ENCODE data around the gene PLVAP. TPM values are rescaled to one million over a fixed set of nuclear protein-coding genes. Genes with fewer than 3 reads are reported as not detected.

Gene PLVAP
- total and polyA plus RNA-seq, 9 of the 15 experiments (the other 6 are each of a cell fraction or from before 2014, with no cell fraction given), result 0.09 to 0.84 (median 0.51) TPM; not detected in 4

GRCh38 chr19:17309198-17309964 is 67.8 kb downstream of the PLVAP start, which contains the start of gene DDA1 (continued):
- 0 out of 2 replicates have a peak, but pooled peaks have one; percentile 5 for TF ChIP-seq USF1 (CRISPR knock-in tag; IDR thresholded peaks at IDR 0.05)
- TF ChIP-seq BDP1 (IDR thresholded peaks at IDR 0.05; ENCODE audit: insufficient read depth, insufficient read length), result peak; percentile 27
- TF ChIP-seq NFE2L1 (tag; IDR thresholded peaks at IDR 0.05; ENCODE audit: borderline replicate concordance, low read depth), result no peak
- no peak for TF ChIP-seq FOXP1 (CRISPR knock-in tag; IDR thresholded peaks at IDR 0.05)
- no peak for TF ChIP-seq ZNF79 (CRISPR knock-in tag; IDR thresholded peaks at IDR 0.05; ENCODE audit: low read depth)
- TF ChIP-seq TAF1 (IDR thresholded peaks at IDR 0.05; ENCODE audit: control insufficient read depth, extremely low read depth, insufficient read depth, low read length, severe bottlenecking), result peak; percentile 69
- no peak for TF ChIP-seq ZFPM2 (CRISPR knock-in tag; IDR thresholded peaks at IDR 0.05)
- no peak for TF ChIP-seq POLR2AphosphoS5 (IDR thresholded peaks at IDR 0.05; ENCODE audit: control insufficient read depth, insufficient read depth, low read depth, low read length)
- TF ChIP-seq CSDE1 (IDR thresholded peaks at IDR 0.05), result no peak
- TF ChIP-seq ZNF639 (CRISPR knock-in tag; conservative IDR thresholded peaks at IDR 0.05 in 1 of 2, IDR thresholded peaks at IDR 0.05 in 1 of 2), result peak in 1 of 2 experiments; percentile 3; a peak in 1 of 4 replicates
- peak; percentile 98 for TF ChIP-seq GABPB1 (CRISPR knock-in tag; IDR thresholded peaks at IDR 0.05)
- TF ChIP-seq THAP7 (CRISPR knock-in tag; IDR thresholded peaks at IDR 0.05), result no peak
- TF ChIP-seq EHMT2 (IDR thresholded peaks at IDR 0.05), result no peak
- TF ChIP-seq ELK3 (CRISPR knock-in tag; IDR thresholded peaks at IDR 0.05), result no peak
- no peak for TF ChIP-seq CEBPZ (IDR thresholded peaks at IDR 0.05; ENCODE audit: borderline replicate concordance, low read depth, low read length)

Measured in K562 (cell line).